SH-SY5Y (cell line): ENCODE results near the gene RAB3D.

Experiments
- GATA2 ChIP-seq: IDR thresholded peaks from 2 replicates; pipeline ENCODE4 v1.6.1; 2011; ENCODE audit warnings: mild to moderate bottlenecking, low read depth, low read length
- GATA3 ChIP-seq: IDR thresholded peaks from 2 replicates; pipeline ENCODE4 v1.6.1; 2011; ENCODE audit warnings: low read depth, mild to moderate bottlenecking, low read length, moderate library complexity

DNA sequence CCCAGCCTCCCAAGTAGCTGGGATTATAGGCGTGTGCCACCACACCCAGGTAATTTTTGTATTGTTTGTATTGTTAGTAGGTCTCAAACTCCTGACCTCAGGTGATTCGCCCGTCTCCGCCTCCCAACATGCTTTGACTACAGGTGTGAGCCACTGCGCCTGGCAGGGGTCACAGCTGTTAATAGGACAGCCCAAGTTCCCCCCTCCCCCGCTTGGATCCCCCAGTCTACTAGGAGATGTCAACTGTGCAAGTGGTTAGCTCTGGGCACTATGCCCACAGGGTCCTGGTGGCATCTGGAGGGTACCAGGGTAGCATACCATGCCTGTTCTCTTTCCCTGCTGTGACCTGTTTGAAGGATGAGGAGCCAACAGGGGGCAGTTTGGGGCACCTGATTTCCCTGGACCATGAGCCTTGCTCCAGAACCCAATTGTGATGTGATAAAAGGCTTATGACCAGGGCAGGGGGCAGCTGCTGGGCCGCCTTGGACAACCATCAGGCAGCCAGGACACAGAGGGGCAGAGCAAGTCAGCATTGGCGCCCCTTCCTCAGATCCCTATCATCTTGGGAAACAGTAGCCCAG, 43.7 kb downstream of the RAB3D start, which contains the start of gene TSPAN16:
- no peak for TF ChIP-seq GATA2
- TF ChIP-seq GATA3: no peak
